Measurements from ENCODE around the gene TBL3.
"Not testable (repeated sequence)": the region's sequence is repeated elsewhere in the genome, so short reads cannot be mapped to it uniquely, and the experiment has no call there.

The TBL3 gene

DNA sequence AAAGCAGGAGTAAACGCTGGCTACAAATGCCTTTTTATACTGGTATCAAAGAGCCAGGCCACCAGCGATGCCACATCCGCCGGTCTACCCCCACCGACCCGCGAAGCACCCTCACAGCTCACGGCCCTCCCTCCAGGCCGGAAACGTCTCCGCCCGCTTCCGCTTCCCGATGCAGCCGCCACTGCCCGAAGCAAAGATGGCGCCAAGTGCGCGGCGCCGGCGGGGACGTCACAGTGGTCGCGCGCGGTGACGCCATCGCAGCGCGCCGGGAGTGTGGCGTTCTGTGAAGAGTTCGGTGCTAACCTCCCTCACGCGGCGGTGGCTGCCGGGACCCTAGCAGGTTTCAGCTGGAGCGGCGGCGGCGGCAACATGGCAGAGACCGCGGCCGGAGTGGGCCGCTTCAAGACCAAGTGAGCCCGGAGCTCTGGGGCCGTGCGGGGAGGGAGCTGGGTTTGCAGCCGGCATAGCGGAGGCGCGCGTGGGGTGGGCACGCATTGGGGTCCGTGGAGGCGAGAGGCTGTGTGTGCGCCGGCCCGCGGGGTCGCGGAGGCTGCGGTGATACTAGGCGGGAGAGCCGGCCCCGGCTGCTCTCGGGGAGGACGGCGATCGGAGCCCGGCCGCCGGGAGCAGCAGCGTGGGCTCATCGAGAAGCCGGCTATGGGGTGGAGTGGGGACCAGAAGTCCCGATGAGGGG is at the start of gene TBL3:
TSS of gene TBL3 (plus strand) at position 258 of the 694 bp plus-strand sequence. CDS start at position 370, 112 bp downstream.
- peak; percentile 89 for DNase-seq

DNA sequence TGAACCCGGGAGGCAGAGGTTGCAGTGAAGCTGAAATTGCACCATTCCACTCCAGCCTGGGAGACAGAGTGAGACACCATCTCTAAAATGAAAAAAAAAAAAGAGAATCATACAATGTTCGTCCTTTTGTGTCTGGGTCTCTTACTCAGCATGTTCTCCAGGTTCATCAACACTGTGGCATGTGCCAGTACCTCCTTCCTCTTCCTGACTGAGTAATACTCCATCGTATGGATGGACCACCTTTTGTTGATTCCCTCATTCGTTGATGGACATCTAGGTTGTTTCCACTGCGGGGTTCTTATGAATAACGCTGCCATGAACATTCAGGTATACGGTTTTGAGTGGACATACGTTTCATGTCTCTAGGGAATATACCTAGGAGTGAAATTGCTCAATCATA is 49.5 kb upstream of the TBL3 start:
- DNase-seq: no peak

DNA sequence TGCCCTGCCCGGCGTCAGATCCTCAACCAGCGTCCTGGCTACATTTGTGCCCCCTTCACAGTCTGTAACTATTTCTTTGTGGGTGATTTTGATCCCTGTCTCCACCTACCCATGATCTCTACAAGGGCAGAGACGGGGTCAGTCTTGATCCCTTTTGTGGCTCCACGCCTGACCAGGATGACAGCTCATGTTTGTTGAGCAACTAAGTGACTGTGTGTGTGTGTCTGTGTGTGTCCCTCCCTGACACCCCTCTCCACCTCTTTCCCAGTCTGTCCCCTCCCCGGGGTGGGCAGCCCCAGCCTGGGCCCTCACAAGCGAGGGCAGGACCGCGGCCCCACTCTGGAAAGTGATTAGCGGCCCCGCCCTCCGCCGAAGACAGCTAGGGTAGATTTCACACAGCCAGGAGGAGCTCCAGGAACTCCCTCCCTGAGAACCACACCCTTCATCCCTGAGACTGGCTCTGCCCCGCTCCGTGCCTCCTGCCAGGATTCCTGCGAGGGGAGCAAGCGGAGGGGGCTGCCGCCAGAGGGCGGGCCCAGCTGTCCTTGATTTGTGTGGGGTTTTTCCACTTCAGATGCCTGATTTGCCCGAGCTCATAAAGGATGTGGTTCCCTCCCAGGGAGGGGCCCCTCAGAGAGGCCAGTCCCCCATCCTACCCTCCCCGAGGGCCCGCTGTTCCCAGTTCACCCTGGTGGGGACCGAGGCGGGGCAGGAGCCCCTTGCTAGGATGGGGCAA is 48.4 kb upstream of the TBL3 start:
- DNase-seq: peak; percentile 46

DNA sequence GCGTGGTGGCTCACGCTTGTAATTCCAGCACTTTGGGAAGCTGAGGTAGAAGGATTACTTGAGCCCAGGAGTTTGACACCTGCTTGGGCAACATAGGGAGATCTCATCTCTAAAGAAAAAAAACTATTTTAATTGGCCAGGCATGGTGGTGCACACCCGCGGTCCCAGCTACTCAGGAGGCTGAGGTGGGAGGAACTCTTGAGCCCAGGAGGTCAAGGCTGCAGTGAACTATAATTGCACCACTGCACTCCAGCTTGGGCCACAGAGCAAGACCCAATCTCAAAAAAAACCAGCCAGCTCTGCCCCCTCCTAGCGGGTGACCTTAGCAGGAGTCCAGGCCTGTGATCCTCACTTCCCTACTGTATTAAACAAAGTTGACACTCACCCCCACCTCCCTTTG is 47.8 kb upstream of the TBL3 start:
- DNase-seq: peak; percentile 42

DNA sequence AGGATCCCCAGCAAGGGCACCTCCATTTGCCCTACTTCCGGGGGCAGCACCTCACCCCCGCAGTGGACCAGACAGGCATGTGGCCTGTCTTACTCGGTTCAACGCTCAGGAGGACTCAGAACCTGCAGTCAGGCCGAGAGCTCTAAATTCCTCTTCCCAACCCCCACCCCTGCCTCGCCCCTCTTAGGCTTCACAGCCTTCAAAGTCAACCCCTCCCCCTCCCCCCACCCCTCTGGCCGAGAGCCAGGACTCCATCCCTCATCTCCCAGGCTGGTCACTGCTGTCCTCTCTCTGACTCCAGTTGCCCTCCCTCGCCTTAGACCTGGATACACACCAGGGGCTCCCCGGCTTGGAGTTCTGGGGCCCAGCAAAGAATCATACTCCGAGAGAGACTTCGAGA is 45.6 kb upstream of the TBL3 start:
- no peak for DNase-seq

DNA sequence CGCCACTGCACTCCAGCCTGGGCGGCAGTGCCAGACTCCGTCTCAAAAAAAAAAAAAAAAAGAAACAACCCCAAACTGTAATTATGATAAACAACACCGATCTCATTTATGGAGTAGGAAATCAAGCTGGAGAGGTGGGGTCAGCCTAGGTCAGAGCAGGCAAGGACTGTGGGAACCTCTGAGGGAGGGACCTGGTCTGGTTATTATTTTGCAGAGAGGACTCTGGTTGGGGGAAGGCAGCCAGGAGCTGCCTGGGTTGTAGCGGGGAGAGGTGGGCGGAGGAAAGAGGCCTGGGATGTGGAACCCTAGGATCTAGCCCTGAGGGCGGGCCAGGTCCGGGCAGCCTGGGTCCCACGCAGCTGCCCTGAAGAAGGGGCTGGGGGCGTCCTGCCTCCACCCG is 42.7 kb upstream of the TBL3 start:
- DNase-seq: no peak

DNA sequence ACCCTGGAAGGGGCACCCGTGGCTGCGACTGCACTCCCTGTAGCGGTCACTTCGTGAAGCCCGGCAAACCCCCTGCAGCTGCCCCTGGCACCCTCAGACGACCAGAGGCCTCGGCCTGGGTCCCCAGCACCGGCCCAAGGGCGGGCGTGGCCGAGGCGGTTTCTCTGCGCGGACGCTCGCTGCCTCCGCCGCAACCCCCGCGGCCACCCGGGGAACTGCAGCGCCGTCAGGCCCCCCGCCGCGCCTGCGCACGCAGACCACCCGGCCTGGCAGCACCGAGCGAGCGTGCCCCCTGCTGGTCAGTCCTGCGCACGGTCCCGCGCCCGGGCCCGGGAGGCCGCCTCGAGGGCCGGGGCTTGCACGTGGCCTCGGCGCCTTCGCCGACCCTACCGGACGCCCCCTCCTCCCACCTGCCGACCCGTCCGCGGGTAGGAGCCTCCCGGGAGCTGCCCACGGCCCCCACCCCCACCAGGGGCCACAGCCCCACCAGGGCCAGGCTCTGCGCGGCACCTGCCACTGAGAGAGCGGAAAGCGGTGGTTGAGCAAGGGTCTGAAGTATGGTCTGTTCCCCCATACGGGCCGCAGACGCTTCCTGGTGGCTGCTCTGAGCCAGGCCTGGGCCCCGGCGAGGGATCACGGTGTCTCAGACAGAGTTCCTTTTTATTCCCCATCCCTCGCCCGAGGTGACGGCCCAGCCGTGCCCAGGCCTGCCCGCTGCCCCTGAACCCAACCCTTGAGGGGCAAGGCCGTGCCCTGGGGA is 42.1 kb upstream of the TBL3 start:
- DNase-seq: peak; percentile 70

DNA sequence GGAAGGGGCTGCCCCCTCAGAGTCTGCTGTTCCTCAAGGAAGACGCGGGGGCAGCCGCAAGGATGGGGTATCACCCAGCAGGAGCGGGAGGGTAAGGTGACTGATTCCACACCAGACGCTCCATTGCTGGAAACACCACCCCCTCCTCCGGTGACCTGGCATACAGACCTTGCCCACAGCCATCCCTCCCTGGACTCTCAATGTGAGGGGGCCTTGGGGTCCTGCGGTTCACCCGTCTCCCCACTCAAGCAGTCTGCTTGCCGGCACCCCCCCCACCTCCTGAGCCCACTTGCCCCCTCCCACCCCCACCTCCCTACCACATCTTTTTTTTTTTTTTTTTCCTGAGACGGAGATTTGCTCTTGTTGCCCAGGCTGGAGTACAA is 41.5 kb upstream of the TBL3 start:
- no peak for DNase-seq

DNA sequence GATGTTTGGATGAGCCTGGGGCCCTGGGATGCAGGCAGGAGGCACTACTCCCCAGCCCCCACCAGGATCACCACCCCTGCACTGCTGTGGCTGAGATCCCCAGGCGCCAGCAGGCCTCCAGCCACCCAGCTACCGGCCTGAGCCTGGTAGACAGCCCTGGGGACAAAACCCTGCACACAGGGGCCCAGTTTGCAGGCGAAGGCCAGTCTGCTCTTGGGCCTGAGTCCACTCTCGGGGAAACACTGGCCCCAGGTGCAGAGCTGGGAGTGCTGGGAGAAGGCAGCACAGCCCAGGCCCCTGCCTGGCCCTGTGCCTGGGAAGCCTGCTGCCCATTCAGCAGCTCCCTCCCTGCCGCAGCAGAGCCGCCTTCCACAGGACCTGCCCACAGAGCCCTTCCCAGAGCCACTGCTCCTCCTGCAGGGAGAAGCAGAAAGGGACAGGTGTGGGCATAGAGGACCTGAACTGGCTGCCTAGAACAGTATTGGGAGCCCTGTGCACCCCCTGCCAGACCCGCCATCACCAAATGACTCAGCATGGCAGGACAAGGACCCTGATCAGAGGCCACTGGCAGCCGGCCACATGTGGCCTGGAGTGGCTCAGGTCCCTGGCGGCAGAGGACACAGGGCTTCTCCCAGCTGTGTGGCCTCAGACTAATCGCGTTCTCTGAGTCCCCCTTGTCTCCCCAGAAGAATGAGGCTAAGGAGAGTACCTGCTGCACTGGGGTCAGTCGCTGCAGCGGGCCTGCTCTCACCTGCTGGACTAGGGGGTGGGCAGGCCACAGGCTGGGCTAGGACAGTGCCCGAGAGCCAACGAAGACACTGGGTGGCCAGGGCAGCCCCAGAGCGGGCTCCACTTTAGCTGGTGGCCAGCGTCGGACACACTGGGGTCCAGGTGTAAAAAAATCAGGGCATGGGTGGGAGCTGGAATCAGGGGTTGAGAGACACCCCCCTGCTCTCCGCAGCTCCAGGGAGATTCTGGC is 39.5 kb upstream of the TBL3 start:
- DNase-seq: peak; percentile 11

DNA sequence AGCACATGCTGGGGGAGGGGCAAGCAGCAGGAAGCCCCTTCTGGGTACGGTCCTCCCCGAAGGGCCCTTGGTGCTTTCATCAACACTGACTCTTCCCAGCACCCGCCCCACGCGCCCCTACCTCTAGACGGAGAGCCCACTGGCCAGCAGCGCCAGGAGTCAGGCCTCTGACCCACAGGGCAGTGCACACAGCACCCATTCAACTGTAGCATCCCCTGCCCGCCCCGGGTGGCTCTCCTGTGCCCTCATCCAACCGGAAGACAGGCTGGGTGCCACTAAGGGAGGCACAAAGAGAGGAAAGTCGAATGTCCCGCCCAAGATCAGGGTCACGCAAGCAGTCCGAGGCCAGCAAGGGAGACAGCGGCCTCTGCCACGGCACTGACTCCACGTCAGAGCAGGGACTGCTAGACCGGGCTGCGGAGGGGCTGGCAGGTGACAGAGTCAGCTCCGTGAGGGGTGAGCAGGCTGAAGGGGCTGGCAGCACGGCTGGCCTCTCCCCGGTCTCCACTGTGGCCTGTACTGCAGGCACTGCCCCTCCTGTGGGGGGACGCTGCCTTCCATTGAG is 38.7 kb upstream of the TBL3 start:
- no peak for DNase-seq

DNA sequence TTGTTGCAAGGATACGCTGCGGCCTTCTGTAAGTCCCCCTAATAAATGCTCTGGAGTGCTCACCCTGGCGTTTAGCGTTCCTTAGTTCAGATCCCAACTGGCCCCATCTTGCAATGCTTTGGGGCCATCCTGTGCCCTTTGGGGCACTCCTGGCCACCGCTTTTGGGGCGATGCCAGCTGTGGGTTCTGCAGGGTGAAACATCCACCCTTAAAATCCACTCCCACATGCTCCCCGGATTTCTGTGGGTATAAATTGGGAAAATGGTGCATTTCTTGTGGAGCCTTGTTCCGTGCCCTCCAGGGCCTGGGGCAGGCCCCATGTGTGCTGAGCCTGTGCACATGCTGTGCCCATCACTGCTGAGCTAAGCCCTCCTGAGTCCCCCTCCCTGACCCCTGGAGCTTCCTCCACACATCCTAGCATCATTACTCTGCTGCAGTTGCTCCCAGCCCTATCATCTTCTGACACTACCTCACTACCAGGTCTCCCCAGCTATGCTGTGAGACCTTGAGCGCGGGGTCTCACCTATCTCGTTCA is 34.8 kb upstream of the TBL3 start:
- DNase-seq: no peak

DNA sequence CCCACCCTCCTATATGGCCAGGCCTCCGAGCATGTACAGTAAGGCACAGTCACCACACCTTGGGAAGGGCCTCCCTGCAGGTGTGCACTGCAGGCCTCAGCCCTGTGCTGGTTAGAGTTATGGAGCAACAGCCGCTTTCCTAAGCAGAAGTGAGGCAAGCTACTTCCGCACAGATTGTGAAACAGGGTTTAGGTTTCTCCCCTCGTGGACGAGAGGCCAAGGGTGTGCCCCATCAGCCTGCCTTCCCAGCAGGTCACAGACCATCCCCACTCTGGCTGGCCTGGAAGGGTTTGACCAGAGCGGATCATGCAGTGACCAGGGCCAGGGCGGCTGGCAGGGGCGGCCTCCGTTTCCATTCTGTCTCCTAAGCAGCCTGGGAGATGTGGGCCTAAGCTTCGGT is 33.5 kb upstream of the TBL3 start:
- peak; percentile 87 for DNase-seq

DNA sequence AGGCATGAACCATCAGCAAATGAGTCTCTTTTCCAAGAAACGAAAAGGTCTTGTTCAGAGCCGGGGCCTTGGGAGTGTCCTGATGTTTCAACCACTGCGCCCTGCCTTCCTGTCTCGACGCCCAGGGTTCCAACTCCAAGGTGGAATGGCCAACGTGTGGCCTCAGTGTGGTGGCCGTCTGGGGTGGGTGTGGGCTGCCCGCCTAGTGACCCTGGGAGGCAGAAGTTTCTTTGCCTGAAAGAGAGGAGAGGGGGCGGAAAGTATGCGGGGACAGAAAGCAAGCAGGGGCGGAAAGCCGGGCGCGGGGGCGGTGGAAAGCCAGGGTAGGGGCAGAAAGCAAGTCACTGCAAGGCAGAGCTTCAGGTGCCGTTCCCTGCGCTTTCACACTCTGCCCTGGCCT is 32.9 kb upstream of the TBL3 start:
- no peak for DNase-seq

DNA sequence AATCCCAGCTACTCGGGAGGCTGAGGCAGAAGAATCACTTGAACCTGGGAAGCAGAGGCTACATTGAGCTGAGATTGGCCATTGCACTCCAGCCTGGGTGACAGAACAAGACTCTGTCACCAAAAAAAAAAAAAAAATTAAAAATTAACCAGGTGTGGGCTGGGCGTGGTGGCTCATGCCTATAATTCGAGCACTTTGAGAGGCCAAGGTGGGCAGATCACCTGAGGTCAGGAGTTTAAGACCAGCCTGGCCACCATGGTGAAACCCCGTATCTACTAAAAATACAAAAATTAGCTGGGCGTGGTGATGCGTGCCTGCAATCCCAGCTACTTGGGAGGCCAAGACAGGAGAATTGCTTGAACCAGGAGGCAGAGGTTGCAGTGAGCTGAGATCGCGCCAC is 32.0 kb upstream of the TBL3 start:
- not testable (repeated sequence) for DNase-seq

DNA sequence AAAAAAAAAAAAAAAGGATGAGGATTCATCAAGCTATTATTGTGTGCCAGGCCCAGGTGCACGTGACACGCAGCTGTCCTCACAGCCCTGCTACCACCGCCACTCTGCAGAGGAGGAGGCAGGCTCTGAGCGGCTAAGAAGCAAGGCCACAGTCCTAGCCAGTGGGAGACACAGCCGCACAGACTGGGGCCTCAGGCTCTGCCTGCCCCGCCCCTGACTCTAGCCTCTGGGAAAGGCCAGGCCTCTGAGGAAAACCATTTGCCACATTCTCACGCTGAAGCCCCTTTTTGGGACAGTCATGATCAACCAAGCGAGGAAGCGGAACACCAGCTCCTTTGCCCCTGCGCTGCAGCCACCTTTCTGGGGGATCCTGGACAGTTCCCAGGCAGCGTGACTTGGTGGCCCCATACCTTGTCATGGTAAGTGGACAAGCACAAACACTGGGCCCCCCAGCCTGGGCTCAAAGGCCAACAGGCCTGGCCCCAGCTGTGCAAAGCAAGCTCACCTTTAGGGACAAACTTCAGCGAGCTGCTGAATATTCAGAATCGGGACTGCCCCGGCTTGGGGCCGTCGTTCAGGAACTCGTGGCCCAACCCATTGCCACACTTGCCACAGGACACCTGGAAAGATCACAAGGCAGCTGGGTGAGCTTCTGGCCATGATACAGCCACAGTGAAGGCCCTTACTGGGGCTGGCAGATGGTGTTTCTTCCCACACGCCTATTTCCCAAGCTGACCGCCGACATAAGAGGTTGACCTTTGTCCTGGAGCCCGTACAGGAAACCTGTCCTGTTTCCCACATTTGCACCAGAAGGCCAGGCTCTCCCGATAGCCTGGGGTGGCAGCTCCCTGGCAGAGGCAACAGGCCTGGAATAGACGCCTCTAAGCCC is 31.3 kb upstream of the TBL3 start:
- DNase-seq: no peak

DNA sequence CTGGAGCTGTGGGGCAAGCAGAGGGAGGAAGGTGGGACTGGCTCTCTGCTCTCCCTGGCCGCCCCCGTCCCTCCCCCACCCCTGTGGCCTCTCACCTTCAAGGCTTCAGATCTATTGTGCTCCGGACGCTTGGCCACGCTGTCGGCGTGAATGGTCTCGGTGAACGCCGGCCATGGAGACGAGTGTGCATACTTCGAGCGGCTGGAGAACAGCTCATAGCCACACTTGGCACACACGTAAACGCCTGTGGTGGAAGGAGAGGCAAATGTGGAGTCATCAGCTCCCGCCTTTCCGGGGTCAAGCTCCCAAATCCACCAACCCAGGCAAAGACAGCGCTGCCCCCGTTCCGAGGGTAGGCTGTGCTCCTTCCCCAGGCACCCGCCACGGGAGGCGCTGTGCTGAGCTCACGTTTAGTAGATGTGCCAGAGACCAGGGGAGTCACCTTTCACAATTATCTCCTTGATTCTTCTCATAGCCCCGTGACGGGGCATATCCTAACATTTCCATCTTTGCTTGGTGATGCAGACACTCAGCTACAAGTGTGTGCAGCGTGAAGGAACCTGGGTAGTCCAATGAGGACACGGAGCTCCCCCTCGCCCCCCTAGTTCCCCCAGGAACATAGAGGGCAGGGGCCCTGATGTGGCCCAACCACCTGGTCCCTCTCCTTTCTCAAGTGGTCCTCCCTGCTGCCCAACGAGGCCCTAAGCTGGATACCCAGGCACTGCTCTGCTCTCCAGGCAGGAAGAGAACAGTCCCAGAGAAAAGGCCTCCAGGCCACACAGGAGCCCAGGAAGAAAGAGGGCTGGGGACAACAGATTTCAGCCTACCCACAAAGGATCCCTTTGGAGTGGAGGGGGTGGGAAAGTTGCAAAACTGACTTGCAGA is 30.4 kb upstream of the TBL3 start:
- no peak for DNase-seq

DNA sequence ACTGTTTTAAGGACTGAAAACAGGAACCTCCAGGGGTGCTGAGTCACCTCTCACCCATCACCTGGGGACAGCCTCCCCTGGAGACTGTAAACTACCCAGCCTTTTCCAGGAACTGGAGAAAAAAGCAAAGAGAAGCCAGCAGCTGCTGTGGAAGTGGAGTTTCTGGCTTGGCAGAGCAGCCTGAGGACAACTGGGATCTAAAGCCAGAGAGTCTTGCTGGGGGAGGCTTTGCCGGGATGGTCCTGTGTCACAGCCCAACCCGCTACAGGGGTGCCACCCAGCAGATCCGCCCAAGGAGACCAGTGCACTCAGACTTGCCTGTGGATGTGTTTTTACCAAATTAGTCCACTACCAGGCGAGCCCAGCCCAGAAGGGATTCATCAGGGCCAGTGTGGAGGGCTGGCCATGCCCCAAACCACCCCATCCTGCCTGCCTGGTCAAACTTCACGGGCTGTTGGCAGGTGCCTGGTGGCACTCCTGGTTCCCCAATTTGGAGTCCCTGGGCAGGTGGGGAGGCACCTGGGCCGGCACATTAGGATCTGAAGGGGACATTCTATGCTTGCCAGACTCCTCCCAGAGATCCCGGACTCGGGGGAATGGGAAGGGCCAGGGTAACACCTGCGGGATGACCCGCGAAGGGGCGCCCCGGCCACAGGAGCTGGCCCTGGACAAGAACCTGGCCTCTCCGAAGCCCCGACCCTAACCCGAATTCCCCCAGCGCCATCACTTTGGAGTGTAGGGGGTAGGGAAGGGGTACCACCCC is 29.6 kb upstream of the TBL3 start:
- DNase-seq: peak; percentile 85

DNA sequence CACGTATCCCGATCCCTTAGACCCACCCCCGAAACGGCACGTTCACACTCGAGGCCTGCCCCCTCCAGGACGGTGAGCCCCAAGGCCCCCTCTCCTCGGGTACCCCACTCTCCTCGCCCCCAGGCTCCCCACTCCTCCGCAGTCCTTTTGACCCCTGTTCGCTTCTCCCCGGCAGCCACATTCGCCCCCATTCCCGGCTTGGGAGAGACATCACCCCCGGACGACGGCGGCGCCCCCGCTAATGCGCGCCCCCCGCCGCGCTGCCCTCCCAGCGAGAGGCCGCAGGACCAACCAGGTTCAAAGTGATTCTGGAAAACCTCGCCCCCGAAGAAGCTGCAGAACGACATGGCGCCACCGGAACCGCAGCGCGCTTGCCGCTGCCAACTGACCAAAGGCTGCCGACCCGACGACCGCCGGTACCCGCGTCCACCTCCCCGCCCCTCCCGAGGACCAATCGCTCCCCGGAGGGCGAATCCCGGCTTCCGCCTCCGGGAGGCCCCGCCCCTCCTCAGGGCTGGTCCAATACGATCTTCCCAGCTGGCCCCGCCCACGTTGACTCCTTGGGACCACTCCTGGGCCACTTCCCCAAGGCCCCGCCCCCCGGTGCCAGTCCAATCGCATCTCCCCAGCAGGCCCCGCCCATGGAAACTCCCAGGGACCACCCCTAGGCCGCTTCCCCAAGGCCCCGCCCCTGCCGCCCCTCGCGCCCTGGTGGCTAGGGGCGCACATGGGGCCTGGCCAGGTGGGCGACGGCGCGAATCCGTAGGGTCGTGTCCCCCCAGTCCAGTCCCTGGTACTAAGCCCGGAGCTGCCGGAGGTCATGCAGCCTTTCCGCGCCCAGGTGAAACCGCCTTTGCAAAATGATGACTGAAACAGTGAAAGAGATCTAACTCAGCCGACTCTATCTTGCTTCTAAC is 28.8 kb upstream of the TBL3 start, which contains the start of gene MSRB1:
TSS of gene MSRB1 (minus strand) at position 390 of the 917 bp plus-strand sequence. CDS start at position 347, 43 bp downstream.
- DNase-seq: peak; percentile 98

Data from MV-4-11 (cell line).